Transverse colon (tissue), 4 donors: ENCODE data around the gene C5orf34.

Source experiments
- POLR2A ChIP-seq: fragments of 450-650 bp; IDR thresholded peaks from one replicate; pipeline ENCODE4 v1.6.1; 2016; ENCODE audit warnings: antibody characterized with exemption, mild to moderate bottlenecking, moderate library complexity
- POLR2AphosphoS5 ChIP-seq, 3 donors: sonication (generic); formaldehyde crosslinking; IDR thresholded peaks; one replicate each; pipeline ENCODE4 v1.6.1; 2016; ENCODE audit warnings: antibody characterized with exemption in 3 of 3
- TF ChIP-seq, protein P1 (sequence below), 5 experiments: fragments of 200-600 bp in 3 of 5; fragments of 450-650 bp in 2 of 5; sonication (generic) in 3 of 5; IDR thresholded peaks; 1 replicate in 2 of 5; 2 replicates in 3 of 5; pipeline ENCODE4 v1.5.1; 2016 to 2017; ENCODE audit warnings: antibody characterized with exemption in 5 of 5, inconsistent platforms in 3 of 5, mild to moderate bottlenecking in 2 of 5, moderate library complexity in 1 of 5

- TF ChIP-seq, protein P1, sequence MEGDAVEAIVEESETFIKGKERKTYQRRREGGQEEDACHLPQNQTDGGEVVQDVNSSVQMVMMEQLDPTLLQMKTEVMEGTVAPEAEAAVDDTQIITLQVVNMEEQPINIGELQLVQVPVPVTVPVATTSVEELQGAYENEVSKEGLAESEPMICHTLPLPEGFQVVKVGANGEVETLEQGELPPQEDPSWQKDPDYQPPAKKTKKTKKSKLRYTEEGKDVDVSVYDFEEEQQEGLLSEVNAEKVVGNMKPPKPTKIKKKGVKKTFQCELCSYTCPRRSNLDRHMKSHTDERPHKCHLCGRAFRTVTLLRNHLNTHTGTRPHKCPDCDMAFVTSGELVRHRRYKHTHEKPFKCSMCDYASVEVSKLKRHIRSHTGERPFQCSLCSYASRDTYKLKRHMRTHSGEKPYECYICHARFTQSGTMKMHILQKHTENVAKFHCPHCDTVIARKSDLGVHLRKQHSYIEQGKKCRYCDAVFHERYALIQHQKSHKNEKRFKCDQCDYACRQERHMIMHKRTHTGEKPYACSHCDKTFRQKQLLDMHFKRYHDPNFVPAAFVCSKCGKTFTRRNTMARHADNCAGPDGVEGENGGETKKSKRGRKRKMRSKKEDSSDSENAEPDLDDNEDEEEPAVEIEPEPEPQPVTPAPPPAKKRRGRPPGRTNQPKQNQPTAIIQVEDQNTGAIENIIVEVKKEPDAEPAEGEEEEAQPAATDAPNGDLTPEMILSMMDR (IDR thresholded peaks at IDR 0.05) = no peak
- TF ChIP-seq POLR2AphosphoS5 (IDR thresholded peaks at IDR 0.05) (peak in 1 of 3 donors; percentile 57), POLR2A (no peak)
Measured at GRCh38 chr5:43485406-43485805, 29.5 kb downstream of the C5orf34 start.
